Mesothelial cell of epicardium (in vitro differentiated cells): Measurements from ENCODE around the gene NFILZ. TPM values are rescaled to one million over a fixed set of nuclear protein-coding genes. Genes with fewer than 3 reads are reported as not detected.
"Not testable (repeated sequence)": the region's sequence is repeated elsewhere in the genome, so short reads cannot be mapped to it uniquely, and the experiment has no call there.

ENCODE experiments used
- DNase-seq, 2 experiments: peaks; one replicate each; pipeline ENCODE4 v3.0.0; 2021; ENCODE audit warnings: low spot score in 2 of 2; ENCODE audit not compliant: unreplicated experiment in 2 of 2
- H3K27ac Mint-ChIP-seq: 2 replicates; pipeline ENCODE4 v1.8.0; 2021; ENCODE audit warnings: mixed read lengths
- H3K27me3 Mint-ChIP-seq: 2 replicates; pipeline ENCODE4 v1.8.0; 2021; ENCODE audit warnings: low read depth, mixed read lengths
- H3K36me3 Mint-ChIP-seq: 2 replicates; pipeline ENCODE4 v1.8.0; 2021; ENCODE audit warnings: mixed read lengths
- H3K4me1 Mint-ChIP-seq: 2 replicates; pipeline ENCODE4 v1.8.0; 2021; ENCODE audit warnings: mixed read lengths
- H3K4me3 Mint-ChIP-seq: 2 replicates; pipeline ENCODE4 v1.8.0; 2021; ENCODE audit warnings: mild to moderate bottlenecking, moderate library complexity, mixed read lengths
- H3K9me3 Mint-ChIP-seq: 2 replicates; pipeline ENCODE4 v1.8.0; 2021; ENCODE audit warnings: mixed read lengths
- total RNA-seq: library from RNA; stranded (reverse); gene quantifications from 3 replicates; pipeline ENCODE4 v1.2.1, GENCODE V29; 2021
- TF ChIP-seq, protein P1 (sequence below): fragments of 200-600 bp; sonication (generic); IDR thresholded peaks from one replicate; pipeline ENCODE4 v1.5.0; 2021; ENCODE audit warnings: antibody characterized with exemption; ENCODE audit not compliant: unreplicated experiment

The NFILZ gene
- total RNA-seq, 1 donor from 2014 or later: not detected

DNA sequence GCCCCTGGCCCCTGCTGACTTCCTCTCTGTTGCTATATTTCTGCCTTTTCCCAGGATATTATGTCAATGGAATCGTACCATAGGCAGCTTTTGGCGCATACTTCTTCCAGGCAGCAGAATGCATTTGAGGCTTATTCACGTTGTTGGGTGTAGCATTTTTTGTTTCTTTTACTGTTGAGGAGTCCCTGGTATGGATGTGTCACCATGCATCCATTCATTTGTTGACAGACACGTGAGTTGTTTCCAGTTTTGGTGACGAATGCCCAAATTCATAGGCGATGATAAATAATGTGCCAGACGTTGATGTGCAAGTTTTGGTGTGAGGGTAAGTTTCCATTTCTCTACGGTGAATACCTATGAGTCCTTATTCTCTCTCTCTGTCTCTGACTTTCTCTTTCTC is 5.0 kb downstream of the NFILZ start:
- Mint-ChIP-seq H3K4me3 (no peak overlapping the region), H3K4me1 (no peaks in the 10 kb centered on the region), H3K36me3 (no peaks in the 10 kb centered on the region), H3K9me3 (no peaks in the 10 kb centered on the region), H3K27ac (no peak overlapping the region), H3K27me3 (peaks cover 4% of the 10 kb centered on the region)
- no peak for DNase-seq
- TF ChIP-seq, protein P1, sequence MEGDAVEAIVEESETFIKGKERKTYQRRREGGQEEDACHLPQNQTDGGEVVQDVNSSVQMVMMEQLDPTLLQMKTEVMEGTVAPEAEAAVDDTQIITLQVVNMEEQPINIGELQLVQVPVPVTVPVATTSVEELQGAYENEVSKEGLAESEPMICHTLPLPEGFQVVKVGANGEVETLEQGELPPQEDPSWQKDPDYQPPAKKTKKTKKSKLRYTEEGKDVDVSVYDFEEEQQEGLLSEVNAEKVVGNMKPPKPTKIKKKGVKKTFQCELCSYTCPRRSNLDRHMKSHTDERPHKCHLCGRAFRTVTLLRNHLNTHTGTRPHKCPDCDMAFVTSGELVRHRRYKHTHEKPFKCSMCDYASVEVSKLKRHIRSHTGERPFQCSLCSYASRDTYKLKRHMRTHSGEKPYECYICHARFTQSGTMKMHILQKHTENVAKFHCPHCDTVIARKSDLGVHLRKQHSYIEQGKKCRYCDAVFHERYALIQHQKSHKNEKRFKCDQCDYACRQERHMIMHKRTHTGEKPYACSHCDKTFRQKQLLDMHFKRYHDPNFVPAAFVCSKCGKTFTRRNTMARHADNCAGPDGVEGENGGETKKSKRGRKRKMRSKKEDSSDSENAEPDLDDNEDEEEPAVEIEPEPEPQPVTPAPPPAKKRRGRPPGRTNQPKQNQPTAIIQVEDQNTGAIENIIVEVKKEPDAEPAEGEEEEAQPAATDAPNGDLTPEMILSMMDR: no peak

DNA sequence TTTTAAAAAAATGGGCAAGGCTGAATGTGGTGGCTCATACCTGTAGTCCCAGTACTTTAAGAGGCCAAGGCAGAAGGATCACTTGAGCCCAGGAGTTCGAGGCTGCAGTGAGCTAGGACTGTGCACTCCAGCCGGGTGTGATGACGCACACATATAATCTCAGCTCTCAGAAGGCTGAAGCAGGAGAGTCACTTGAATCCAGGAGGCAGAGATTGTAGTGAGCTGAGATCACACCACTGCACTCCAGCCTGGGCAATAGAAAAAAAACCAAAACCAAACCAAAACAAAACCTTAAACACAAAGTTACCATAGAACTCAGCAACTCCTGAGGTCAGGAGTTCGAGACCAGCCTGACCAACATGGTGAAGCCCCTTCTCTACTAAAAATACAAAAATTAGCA is 6.6 kb downstream of the NFILZ start:
- H3K4me1 Mint-ChIP-seq, H3K4me3 Mint-ChIP-seq, H3K9me3 Mint-ChIP-seq, H3K27me3 Mint-ChIP-seq, H3K27ac Mint-ChIP-seq, H3K36me3 Mint-ChIP-seq, DNase-seq: not testable (repeated sequence)

DNA sequence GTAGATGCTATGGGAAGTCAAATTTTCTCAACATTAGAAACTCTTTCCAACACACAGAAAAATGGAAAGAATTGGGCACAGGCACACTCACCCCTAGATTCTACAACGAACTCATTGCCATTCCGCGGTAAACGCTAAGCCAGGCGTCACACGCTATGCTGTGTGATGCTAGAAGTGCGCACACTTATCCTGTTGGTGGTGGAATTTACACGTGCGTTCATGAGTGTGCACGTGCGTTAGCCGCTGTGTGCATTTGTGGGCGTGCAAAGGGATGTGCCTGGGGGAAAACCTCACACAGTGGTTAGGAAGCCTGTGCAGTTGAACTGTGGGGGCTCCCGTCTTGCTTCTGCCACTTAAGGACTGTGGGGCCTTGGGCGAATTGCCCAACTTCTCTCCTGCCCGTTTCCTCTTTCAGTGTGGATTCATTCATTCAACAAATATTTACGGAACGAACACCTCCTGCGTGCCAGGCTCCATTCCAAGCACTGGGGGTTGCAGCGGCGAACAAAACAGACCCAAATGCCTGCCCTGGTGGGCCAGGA is 7.7 kb downstream of the NFILZ start:
- Mint-ChIP-seq H3K27me3 (peaks cover 4% of the 10 kb centered on the region), H3K9me3 (peaks cover 11% of the 10 kb centered on the region), H3K4me1 (no peaks in the 10 kb centered on the region), H3K27ac (no peak overlapping the region), H3K4me3 (no peak overlapping the region), H3K36me3 (no peaks in the 10 kb centered on the region)
- TF ChIP-seq, protein P1: no peak
- no peak for DNase-seq

DNA sequence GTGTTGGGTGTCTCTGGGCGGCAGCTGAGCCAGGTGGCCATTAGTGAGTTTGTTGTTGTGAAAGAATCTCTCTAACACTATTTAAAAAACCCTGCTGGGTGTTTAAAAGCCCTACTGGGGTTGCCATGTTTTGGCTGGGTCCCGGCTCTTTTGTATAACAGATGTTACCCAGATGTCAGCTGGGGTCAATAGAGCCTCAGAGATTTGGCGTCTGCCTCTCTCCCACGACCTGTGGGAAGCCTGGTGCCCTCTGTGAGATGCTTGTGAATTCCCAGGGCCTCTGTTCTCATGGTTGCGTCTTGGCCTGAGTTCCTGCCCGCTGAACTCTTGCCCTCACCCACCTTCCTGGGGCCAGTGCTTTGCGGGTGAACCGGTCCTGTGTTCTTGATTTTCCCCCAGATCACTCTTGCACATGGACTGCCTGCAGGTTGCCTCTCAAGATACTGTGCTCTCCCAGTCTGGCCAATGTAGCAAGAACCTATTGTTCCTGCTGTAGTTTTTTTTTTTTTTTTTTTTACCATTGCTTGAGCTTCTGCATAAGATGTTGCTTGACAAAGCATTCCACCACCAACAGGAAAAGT is 9.5 kb downstream of the NFILZ start:
- Mint-ChIP-seq H3K36me3 (no peaks in the 10 kb centered on the region), H3K4me1 (no peaks in the 10 kb centered on the region), H3K27me3 (peaks cover 4% of the 10 kb centered on the region), H3K9me3 (peaks cover 11% of the 10 kb centered on the region), H3K27ac (no peak overlapping the region), H3K4me3 (no peak overlapping the region)
- no peak for DNase-seq
- TF ChIP-seq, protein P1: no peak

DNA sequence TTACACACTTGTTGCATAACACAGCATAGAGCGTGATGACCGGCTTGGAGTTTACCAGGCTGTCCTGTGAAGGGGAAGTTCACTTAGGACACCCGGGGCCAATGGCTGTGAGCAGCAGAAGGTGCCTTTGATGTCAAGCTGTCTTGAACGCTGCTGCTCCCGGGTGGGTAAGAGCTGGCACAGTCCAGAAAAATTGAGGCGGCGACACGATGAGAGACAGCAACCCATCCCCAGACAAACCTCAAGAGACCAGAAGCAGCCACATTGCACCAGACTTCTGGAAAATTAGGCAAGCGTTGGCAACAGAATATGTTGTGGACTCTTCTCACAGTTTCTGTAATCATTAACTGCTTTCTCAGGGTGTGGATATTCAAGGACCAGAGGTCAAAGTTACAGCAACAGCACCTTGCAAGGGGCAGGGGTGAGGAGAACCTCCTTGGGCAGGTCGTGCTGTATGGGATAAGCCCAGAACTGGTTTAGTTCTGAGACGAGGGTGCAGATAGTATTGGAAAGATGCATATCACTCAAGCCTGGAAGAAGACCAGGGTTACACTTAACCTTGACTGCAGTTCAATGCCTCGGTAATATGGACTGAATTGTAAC is 10.1 kb downstream of the NFILZ start:
- H3K9me3 Mint-ChIP-seq: peaks cover 11% of the 10 kb centered on the region
- H3K4me1 Mint-ChIP-seq: no peaks in the 10 kb centered on the region
- H3K27me3 Mint-ChIP-seq: peaks cover 4% of the 10 kb centered on the region
- no peaks in the 10 kb centered on the region for H3K36me3 Mint-ChIP-seq
- no peak overlapping the region for H3K27ac Mint-ChIP-seq
- H3K4me3 Mint-ChIP-seq: no peak overlapping the region
- TF ChIP-seq, protein P1: no peak
- no peak for DNase-seq

DNA sequence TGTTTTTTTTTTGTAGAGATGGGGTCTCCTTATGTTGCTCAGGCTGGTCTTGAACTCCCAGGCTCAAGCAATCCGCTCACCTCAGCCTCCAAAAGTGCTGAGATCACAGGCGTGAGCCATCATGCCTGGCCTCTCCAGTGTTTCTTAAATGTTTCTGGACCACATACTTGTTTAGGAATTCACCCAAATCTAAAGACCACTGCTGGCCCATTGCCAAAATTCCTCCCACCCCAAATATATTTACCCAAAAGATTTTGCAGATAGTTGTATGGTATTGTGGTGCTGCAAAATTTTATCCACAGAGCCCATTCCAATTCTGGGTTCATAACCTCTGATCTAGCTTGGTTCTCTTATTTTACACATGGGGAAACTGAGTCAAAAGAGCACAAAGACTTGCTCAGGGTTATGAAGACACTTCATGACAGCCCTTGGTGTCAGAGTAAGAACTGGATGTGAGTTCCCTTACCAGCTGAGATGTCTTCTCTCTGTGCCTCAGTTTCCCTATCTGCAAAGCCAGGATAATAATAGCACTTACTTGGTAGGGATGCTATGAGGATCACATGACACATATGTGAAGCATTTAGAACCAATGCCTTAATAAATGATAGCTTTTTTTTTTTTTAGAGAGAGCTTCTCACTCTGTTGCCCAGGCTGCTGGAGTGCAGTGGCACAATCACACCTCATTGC is 10.9 kb downstream of the NFILZ start:
- TF ChIP-seq, protein P1: no peak
- no peaks in the 10 kb centered on the region for H3K36me3 Mint-ChIP-seq
- H3K4me3 Mint-ChIP-seq: no peak overlapping the region
- H3K4me1 Mint-ChIP-seq: no peaks in the 10 kb centered on the region
- no peak overlapping the region for H3K27ac Mint-ChIP-seq
- peaks cover 6% of the 10 kb centered on the region for H3K27me3 Mint-ChIP-seq
- no peak for DNase-seq
- peaks cover 11% of the 10 kb centered on the region for H3K9me3 Mint-ChIP-seq
